Motor neuron (in vitro differentiated cells): ENCODE measurements around the gene CRACR2B. TPM values are rescaled to one million over a fixed set of nuclear protein-coding genes. Genes with fewer than 3 reads are reported as not detected.

Source experiments
- ATAC-seq, 8 experiments: fragments of 200-7000 bp; cut with Tn5 transposase; replicated peaks in 6 of 8; 2 replicates each; pipeline ENCODE4 v1.8.0; 2021; ENCODE audit warnings: mild to moderate bottlenecking in 8 of 8, moderate library complexity in 8 of 8
- H3K27ac ChIP-seq, 2 donors: fragments of 250-450 bp; sonication (Bioruptor Pico); 2 replicates each; pipeline ENCODE4 v1.9.0; 2021; ENCODE audit warnings: antibody characterized with exemption in 2 of 2, mild to moderate bottlenecking in 2 of 2, moderate library complexity in 1 of 2
- H3K4me1 ChIP-seq, 2 donors: fragments of 250-450 bp; sonication (Bioruptor Pico); replicated peaks in 1 of 2; 2 replicates each; pipeline ENCODE4 v1.6.1; 2021; ENCODE audit warnings: antibody characterized with exemption in 2 of 2, mild to moderate bottlenecking in 2 of 2, moderate library complexity in 1 of 2
- H3K4me3 ChIP-seq, 5 donors: fragments of 250-450 bp; sonication (Bioruptor Pico); 2 replicates each; pipeline ENCODE4 v1.9.0; 2021; ENCODE audit warnings: antibody characterized with exemption in 5 of 5, mild to moderate bottlenecking in 5 of 5, moderate library complexity in 4 of 5
- WGBS, 10 experiments: fragments of 450-650 bp; shearing (Covaris generic); methylation state at CpG; one replicate each; pipeline ENCODE4 v1.0.0; 2022; 5-methylcytosine and 5-hydroxymethylcytosine counted together
- in situ Hi-C, 9 experiments: fragments of 400-800 bp; cut with MboI; loops; one replicate each; pipeline ENCODE4 v1.15.0; 2021; ENCODE audit warnings: low sequenced_read_pairs in 9 of 9, low pct_unique_long_range_greater_than_20kb in 2 of 9; ENCODE audit not compliant: unreplicated experiment in 9 of 9
- total RNA-seq, 8 experiments: library from RNA; unstranded; fragments of 300-600 nt; gene quantifications; 2 replicates each; pipeline versions ENCODE4 v1.2.3 to v1.2.4, GENCODE V29; 2022

Gene CRACR2B
- total RNA-seq, 8 experiments from 2014 or later, result 3.7 to 15.5 (median 4.8) TPM

GRCh38 chr11:863023-863909 is 35.5 kb downstream of the CRACR2B start:
- WGBS, 10 experiments, result 22 to 27% methylated on average over 7 of the region's 24 CpGs; no CpG with 5 or more reads in 8 of the 10 experiments
- peak overlapping the region; percentile 86 to 94 for H3K27ac ChIP-seq
- H3K4me3 ChIP-seq, result peak overlapping the region in 1 of 5 donors; percentile 24

DNA sequence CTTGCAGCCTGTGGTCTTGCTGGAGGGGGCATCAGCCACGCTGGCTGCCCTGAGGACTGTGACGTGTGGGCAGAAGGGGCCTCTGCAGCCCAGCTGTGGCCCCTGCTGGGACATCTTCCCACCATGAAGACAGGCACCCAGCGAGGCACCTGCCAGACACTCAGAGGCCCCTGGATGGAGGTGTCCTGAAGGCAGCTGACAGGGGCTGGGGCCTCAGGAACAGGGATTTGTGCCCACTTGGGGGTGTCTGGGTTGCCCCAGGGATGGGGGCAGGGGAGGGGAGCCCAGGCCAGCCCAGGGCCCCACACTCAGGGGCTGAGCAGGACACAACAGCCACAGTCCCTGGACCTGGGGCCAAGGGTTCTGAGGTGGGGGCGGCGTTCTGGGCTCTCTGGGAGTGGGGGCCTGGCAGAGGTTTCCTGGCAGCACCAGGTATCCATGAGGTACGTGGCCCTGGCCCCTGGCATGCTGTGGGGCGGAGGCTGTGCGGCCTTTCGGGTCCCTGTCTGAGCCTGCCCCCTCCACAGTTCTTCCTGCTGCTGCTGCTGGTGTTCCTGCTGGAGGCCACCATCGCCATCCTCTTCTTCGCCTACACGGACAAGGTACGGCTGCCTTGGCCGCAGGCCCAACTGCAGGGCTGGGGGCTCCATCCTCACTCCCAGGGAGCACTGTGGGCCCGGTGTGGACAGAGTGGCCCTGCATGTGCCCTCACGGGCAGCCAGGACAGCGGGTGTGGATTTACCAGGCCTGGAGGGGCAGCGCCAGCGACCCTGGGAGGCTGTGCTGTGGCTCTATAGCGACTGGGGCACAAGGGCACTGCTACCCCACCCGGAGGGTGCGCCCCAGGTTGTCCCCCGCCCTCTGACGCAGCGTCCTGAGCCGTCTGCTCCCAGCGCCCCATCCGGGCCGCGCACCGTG is 36.5 kb downstream of the CRACR2B start:
- in situ Hi-C loops, result no loop called here
- H3K4me3 ChIP-seq, result no peak overlapping the region
- WGBS, 10 experiments, result 98 to 100% (median 100%) methylated on average over 1 to 10 of the region's 31 CpGs; no CpG with 5 or more reads in 7 of the 10 experiments
- H3K4me1 ChIP-seq, result peaks cover 32 to 41% of the 10 kb centered on the region in 2 donors
- ATAC-seq, result no peak
- peak overlapping the region; percentile 86 to 94 for H3K27ac ChIP-seq

More at GRCh38 chr11:863023-863909, 35.5 kb downstream of the CRACR2B start:
- peak in 6 of 8 experiments; percentile 0 to 80 (median 78) for ATAC-seq
- in situ Hi-C loops, result no loop called here
- H3K4me1 ChIP-seq, result peaks cover 32 to 41% of the 10 kb centered on the region in 2 donors

DNA sequence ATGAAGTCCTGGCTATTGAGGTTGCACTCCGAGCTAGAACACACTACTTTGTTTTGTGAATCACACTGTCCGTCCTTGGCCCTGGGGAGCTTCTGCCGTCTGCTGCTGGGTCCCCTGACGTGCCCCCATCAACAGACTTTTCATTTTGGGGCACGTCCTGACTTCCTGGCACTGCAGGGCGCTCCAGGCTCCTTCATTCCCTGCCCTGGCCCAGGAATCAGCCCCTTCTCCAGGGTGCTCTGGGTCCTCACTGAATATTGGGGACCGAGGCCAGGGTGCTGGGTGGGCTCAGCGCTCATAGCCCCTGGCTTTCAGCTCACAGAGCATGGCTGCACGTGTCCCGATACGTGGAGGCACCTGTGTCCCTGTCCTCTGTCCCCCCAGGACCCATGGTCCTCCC is 37.2 kb downstream of the CRACR2B start:
- H3K4me1 ChIP-seq, result peaks cover 31 to 42% of the 10 kb centered on the region in 2 donors
- no peak overlapping the region for H3K27ac ChIP-seq
- no peak for ATAC-seq
- no peak overlapping the region for H3K4me3 ChIP-seq
- in situ Hi-C loops, result no loop called here
- WGBS, 10 experiments, result 90% methylated on average over 2 of the region's 11 CpGs; no CpG with 5 or more reads in 9 of the 10 experiments

DNA sequence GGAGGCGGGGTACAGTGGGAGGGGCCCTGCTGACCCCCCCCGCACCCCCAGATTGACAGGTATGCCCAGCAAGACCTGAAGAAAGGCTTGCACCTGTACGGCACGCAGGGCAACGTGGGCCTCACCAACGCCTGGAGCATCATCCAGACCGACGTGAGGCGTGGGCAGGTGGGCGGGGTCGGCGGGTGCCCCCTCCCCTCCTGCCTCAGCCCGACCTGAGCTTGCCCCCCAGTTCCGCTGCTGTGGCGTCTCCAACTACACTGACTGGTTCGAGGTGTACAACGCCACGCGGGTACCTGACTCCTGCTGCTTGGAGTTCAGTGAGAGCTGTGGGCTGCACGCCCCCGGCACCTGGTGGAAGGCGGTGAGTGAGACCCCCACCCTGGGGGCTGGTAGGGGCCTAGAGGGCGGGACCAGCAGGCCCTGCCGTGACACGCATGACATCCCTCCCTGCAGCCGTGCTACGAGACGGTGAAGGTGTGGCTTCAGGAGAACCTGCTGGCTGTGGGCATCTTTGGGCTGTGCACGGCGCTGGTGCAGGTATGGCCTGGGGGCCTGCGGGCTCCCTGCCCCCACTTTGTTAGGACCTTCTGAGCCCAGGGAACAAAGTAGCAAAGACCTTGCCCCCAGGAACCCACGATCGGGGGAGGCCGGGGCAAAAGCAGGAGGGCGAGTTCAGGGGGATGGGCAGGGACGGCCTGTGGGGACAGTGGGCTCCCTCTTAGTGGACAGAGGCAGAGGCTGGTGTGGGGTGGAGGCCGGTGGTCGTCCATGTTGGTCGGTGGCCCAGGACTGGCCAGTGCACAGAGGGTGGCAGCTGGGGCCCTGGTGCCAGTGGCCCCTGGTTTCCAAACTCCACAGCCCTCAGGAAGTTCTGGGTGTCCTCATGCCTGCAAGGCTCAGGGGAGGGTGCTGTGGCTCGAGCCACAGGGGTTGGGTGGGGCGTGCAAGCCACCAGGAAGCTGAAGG is 38.0 kb downstream of the CRACR2B start:
- Histone ChIP-seq H3K27ac (no peak overlapping the region), H3K4me3 (no peak overlapping the region), H3K4me1 (peaks cover 32 to 40% of the 10 kb centered on the region in 2 donors)
- no peak for ATAC-seq
- in situ Hi-C loops, result no loop called here
- 60% methylated on average over 1 of the region's 41 CpGs; no CpG with 5 or more reads in 9 of the 10 experiments for WGBS, 10 experiments

DNA sequence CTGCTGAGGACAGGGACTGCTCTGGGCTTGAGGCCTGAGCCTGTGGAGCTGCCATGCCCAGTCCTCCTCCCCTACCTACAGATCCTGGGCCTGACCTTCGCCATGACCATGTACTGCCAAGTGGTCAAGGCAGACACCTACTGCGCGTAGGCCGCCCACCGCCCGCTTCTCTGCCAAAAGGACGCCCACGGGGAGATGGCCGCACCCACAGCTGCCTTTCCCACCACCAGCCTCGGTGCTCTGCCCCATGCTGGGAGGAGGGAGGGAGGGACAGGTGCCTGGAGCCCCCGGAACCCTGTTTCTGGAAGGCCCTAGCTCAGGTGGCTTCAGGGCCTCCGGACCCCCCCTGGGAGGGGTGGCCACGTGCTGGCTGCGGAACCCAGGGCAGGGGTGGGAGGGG is 38.8 kb downstream of the CRACR2B start:
- H3K27ac ChIP-seq, result no peak overlapping the region
- ATAC-seq, result no peak
- in situ Hi-C loops, result no loop called here
- no peak overlapping the region for H3K4me3 ChIP-seq
- 80% methylated on average over 2 of the region's 14 CpGs; no CpG with 5 or more reads in 9 of the 10 experiments for WGBS, 10 experiments
- H3K4me1 ChIP-seq, result peaks cover 32 to 34% of the 10 kb centered on the region in 2 donors

DNA sequence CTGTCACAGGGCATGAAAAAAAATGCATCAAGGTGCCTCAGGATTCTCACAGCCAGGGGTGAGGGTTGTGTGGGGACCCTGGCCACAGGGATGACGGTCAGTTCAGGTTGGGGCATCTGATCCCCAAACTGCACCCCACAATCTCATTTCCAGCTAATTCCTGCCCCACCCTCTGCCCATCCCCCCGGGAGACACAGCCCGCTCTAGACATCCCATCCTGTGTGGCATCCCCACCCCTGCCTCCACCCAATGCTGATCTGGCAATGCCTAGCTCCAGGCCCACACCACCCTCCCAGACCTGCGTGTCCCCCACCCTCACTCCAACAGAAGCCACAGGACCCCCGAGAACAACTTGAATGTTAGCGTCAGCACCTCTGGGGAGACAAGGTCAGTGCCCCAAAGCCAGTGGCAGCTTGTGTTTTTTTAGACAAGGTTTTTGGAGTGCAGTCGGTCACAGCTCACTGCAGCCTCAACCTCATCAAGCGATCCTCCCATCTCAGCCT is 40.2 kb downstream of the CRACR2B start:
- in situ Hi-C loops, result no loop called here
- ATAC-seq, result no peak
- H3K4me3 ChIP-seq, result no peak overlapping the region
- H3K4me1 ChIP-seq, result peaks cover 18 to 20% of the 10 kb centered on the region in 2 donors
- 40 to 100% (median 100%) methylated on average over 1 to 2 of the region's 8 CpGs; no CpG with 5 or more reads in 7 of the 10 experiments for WGBS, 10 experiments
- no peak overlapping the region for H3K27ac ChIP-seq

- in situ Hi-C loops, result no loop called here
- no peak for ATAC-seq
- 50 to 100% methylated on average over 1 of the region's 17 CpGs; no CpG with 5 or more reads in 8 of the 10 experiments for WGBS, 10 experiments
- H3K4me3 ChIP-seq, result no peak overlapping the region
- peaks cover 13 to 15% of the 10 kb centered on the region in 2 donors for H3K4me1 ChIP-seq
- no peak overlapping the region for H3K27ac ChIP-seq
Measured at GRCh38 chr11:868394-868793, 40.7 kb downstream of the CRACR2B start.

DNA sequence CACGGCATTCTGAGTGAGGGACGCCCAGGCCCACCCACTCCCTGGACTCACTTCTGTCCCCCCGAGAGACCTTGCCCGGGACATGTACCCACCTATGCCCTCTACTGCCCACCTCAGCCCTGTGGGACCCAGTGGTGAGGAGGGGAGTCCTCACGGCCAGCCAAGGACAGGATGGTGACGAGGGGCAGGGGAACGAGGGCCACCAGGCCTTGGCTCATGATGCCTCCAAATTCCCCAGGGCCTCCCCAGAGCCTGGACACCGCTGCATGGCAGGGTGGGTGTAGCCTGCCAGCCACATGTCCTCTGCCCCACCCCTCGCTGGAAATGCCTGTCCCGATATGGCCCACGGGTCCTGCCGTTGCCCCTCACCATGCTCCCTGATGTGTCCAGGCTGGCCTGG is 41.1 kb downstream of the CRACR2B start:
- Histone ChIP-seq H3K4me1 (peaks cover 10 to 11% of the 10 kb centered on the region in 2 donors), H3K27ac (no peak overlapping the region), H3K4me3 (no peak overlapping the region)
- 100% methylated on average over 1 of the region's 12 CpGs; no CpG with 5 or more reads in 9 of the 10 experiments for WGBS, 10 experiments
- in situ Hi-C loops, result no loop called here
- peak in 1 of 8 experiments; percentile 4 for ATAC-seq

- no peak overlapping the region for H3K4me3 ChIP-seq
- WGBS, 10 experiments, result 60 to 100% (median 95%) methylated on average over 1 to 2 of the region's 25 CpGs; no CpG with 5 or more reads in 6 of the 10 experiments
- peak overlapping the region; percentile 52 to 72 for H3K27ac ChIP-seq
- ATAC-seq, result peak in 6 of 8 experiments; percentile 2 to 11 (median 8)
- in situ Hi-C loops, result no loop called here
- peaks cover 10% of the 10 kb centered on the region in 2 donors for H3K4me1 ChIP-seq
Measured at GRCh38 chr11:869399-870126, 41.8 kb downstream of the CRACR2B start.

DNA sequence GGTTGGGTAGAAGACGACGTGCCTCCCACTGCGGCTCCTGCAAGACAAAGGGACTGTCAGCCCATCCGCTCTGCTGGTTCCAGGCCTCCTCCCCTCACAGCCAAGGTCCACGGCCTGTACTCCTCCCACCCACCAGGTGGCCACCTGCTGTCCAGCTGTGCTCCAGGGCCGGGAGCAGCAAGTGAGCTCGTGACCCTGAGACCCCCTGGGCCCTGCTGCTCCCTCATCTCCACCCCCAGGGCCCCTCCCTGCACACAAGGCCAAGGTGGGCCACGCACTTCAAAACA is 42.4 kb downstream of the CRACR2B start:
- peak; percentile 3 to 70 (median 48) for ATAC-seq
- Histone ChIP-seq H3K27ac (peak overlapping the region; percentile 52 to 72), H3K4me3 (no peak overlapping the region), H3K4me1 (peaks cover 10% of the 10 kb centered on the region in 2 donors)
- in situ Hi-C loops, result no loop called here
- 60% methylated on average over 2 of the region's 8 CpGs; no CpG with 5 or more reads in 9 of the 10 experiments for WGBS, 10 experiments

GRCh38 chr11:870418-870817 is 42.7 kb downstream of the CRACR2B start:
- H3K27ac ChIP-seq, result peak overlapping the region in 1 of 2 donors; percentile 52
- in situ Hi-C loops, result no loop called here
- peaks cover 10% of the 10 kb centered on the region in 2 donors for H3K4me1 ChIP-seq
- 60 to 93% (median 83%) methylated on average over 1 to 3 of the region's 8 CpGs; no CpG with 5 or more reads in 7 of the 10 experiments for WGBS, 10 experiments
- H3K4me3 ChIP-seq, result no peak overlapping the region
- peak in 1 of 8 experiments; percentile 2 for ATAC-seq
